SK-N-SH (cell line): Measurements from ENCODE around the gene RNF148. TPM values are rescaled to one million over a fixed set of nuclear protein-coding genes. Genes with fewer than 3 reads are reported as not detected.

ENCODE experiments used
- CTCF ChIA-PET: fragments of 300-600, 350-600 bp; formaldehyde crosslinking; extraction: SDS; loops from one replicate; lab custom pipeline; 2021; lab: Yijun Ruan, JAX
- POLR2A ChIA-PET: fragments of 350-600 bp; sonication (Branson Sonifier 250); formaldehyde crosslinking; extraction: SDS; loops from one replicate; lab custom pipeline; 2020; ENCODE audit warnings: antibody characterized with exemption, inconsistent platforms; lab: Yijun Ruan, JAX
- DNase-seq: peaks from one replicate; pipeline ENCODE4 v3.0.0; 2012
- H2AFZ ChIP-seq: fragments of 200-600 bp; sonication (generic); 2 replicates; pipeline ENCODE4 v1.8.1; 2016; ENCODE audit warnings: antibody characterized with exemption, mild to moderate bottlenecking, low read depth
- H3F3A ChIP-seq: fragments of 200-600 bp; sonication (generic); replicated peaks from 2 replicates; pipeline ENCODE3; 2016; ENCODE audit warnings: antibody characterized with exemption, mild to moderate bottlenecking; ENCODE audit not compliant: insufficient read depth
- H3K27ac ChIP-seq, 2 experiments: fragments of 200-500 bp in 1 of 2; fragments of 200-600 bp in 1 of 2; sonication (Bioruptor generic) in 1 of 2; sonication (generic), shearing (Covaris generic) in 1 of 2; 2 replicates each; pipeline versions ENCODE4 v1.5.1 to v1.6.1; 2014 to 2016; ENCODE audit warnings: low read depth in 2 of 2, inconsistent platforms in 1 of 2, low read length in 1 of 2, mild to moderate bottlenecking in 1 of 2, mixed read lengths in 1 of 2
- H3K27me3 ChIP-seq: fragments of 200-600 bp; sonication (generic), shearing (Covaris generic); 2 replicates; pipeline ENCODE4 v1.6.1; 2016; ENCODE audit warnings: mixed run types; ENCODE audit not compliant: insufficient read depth
- H3K36me3 ChIP-seq, 2 experiments: fragments of 200-500 bp in 1 of 2; fragments of 200-600 bp in 1 of 2; sonication (Bioruptor generic) in 1 of 2; sonication (generic) in 1 of 2; replicated peaks in 1 of 2; 2 replicates each; pipeline versions ENCODE3 to v1.5.1; 2014 to 2016; ENCODE audit warnings: low read length in 1 of 2, mild to moderate bottlenecking in 1 of 2; ENCODE audit not compliant: insufficient read depth in 2 of 2, control insufficient read depth in 1 of 2
- H3K4me1 ChIP-seq, 2 experiments: fragments of 200-500 bp in 1 of 2; fragments of 200-600 bp in 1 of 2; sonication (Bioruptor generic) in 1 of 2; sonication (generic), shearing (Covaris generic) in 1 of 2; 2 replicates each; pipeline versions ENCODE4 v1.5.1 to v1.6.1; 2014 to 2016; ENCODE audit warnings: low read depth in 1 of 2, low read length in 1 of 2, mixed run types in 1 of 2; ENCODE audit not compliant: insufficient read depth in 2 of 2, control insufficient read depth in 1 of 2
- H3K4me2 ChIP-seq: fragments of 200-600 bp; sonication (generic), shearing (Covaris generic); 2 replicates; pipeline ENCODE4 v1.6.1; 2017; ENCODE audit warnings: mixed run types
- H3K4me3 ChIP-seq, 2 experiments: fragments of 200-500 bp in 1 of 2; fragments of 200-600 bp in 1 of 2; sonication (Bioruptor generic) in 1 of 2; sonication (generic), shearing (Covaris generic) in 1 of 2; 2 replicates each; pipeline versions ENCODE4 v1.5.1 to v1.8.1; 2014 to 2016; ENCODE audit warnings: low read depth in 2 of 2, inconsistent platforms in 1 of 2, low read length in 1 of 2, mild to moderate bottlenecking in 1 of 2, mixed read lengths in 1 of 2, moderate library complexity in 1 of 2
- H3K79me2 ChIP-seq: fragments of 200-600 bp; sonication (generic); 2 replicates; pipeline ENCODE4 v1.8.1; 2017; ENCODE audit warnings: mild to moderate bottlenecking; ENCODE audit not compliant: insufficient read depth
- H3K9ac ChIP-seq: fragments of 200-600 bp; sonication (generic); 2 replicates; pipeline ENCODE4 v1.6.1; 2017; ENCODE audit warnings: mixed run types
- H3K9me2 ChIP-seq: fragments of 200-600 bp; sonication (generic); 2 replicates; pipeline ENCODE4 v1.6.1; 2017; ENCODE audit warnings: mixed run types
- H3K9me3 ChIP-seq: fragments of 200-600 bp; sonication (generic); 2 replicates; pipeline ENCODE4 v1.6.1; 2017; ENCODE audit warnings: mixed run types, mild to moderate bottlenecking, moderate library complexity
- H4K20me1 ChIP-seq: fragments of 200-600 bp; sonication (generic); 2 replicates; pipeline ENCODE4 v1.6.1; 2017; ENCODE audit warnings: mild to moderate bottlenecking, mixed run types; ENCODE audit not compliant: insufficient read depth
- CHD2 ChIP-seq: fragments of 150-350 bp; IDR thresholded peaks from 2 replicates; pipeline ENCODE4 v1.6.1; 2018; ENCODE audit warnings: low read length; ENCODE audit not compliant: partially characterized antibody
- FOXJ3 ChIP-seq: sonication (generic); formaldehyde crosslinking; IDR thresholded peaks from 2 replicates; pipeline ENCODE4 v1.5.1; 2020; ENCODE audit warnings: mild to moderate bottlenecking, missing genetic modification reagents
- GATA2 ChIP-seq: sonication (generic); formaldehyde crosslinking; IDR thresholded peaks from 2 replicates; pipeline ENCODE4 v1.5.0; 2020; ENCODE audit warnings: mild to moderate bottlenecking, missing genetic modification reagents
- JUND ChIP-seq: IDR thresholded peaks from 2 replicates; pipeline ENCODE4 v1.4.0; 2012
- MEF2A ChIP-seq: IDR thresholded peaks from 2 replicates; pipeline ENCODE4 v1.4.0; 2012; ENCODE audit warnings: low read depth, borderline replicate concordance
- MXI1 ChIP-seq: IDR thresholded peaks from 2 replicates; pipeline ENCODE4 v1.6.1; 2012; ENCODE audit warnings: mild to moderate bottlenecking, low read depth, low read length, improper control_type of control experiment
- NFIC ChIP-seq: IDR thresholded peaks from 2 replicates; pipeline ENCODE4 v1.4.0; 2012; ENCODE audit warnings: borderline replicate concordance
- NRF1 ChIP-seq: IDR thresholded peaks from 2 replicates; pipeline ENCODE4 v1.6.1; 2012; ENCODE audit warnings: low read depth, mild to moderate bottlenecking, low read length
- RAD21 ChIP-seq: IDR thresholded peaks from 2 replicates; pipeline ENCODE4 v1.6.1; 2012; ENCODE audit warnings: mild to moderate bottlenecking, low read length
- RCOR1 ChIP-seq: fragments of 150-350 bp; IDR thresholded peaks from 2 replicates; pipeline ENCODE4 v1.6.1; 2017; ENCODE audit warnings: antibody characterized with exemption, low read length
- RFX5 ChIP-seq: IDR thresholded peaks from 2 replicates; pipeline ENCODE4 v1.6.1; 2012; ENCODE audit warnings: mild to moderate bottlenecking, improper control_type of control experiment, low read length
- RXRA ChIP-seq: IDR thresholded peaks from 2 replicates; pipeline ENCODE4 v1.4.0; 2012; ENCODE audit warnings: low read depth, mild to moderate bottlenecking, borderline replicate concordance
- SIN3A ChIP-seq: IDR thresholded peaks from 2 replicates; pipeline ENCODE4 v1.6.1; 2012; ENCODE audit warnings: low read depth, mild to moderate bottlenecking, low read length, moderate library complexity, borderline replicate concordance
- SMC3 ChIP-seq: IDR thresholded peaks from 2 replicates; pipeline ENCODE4 v1.6.1; 2012; ENCODE audit warnings: low read depth, low read length, improper control_type of control experiment
- TAF1 ChIP-seq: IDR thresholded peaks from 2 replicates; pipeline ENCODE4 v1.6.1; 2012; ENCODE audit warnings: low read depth, mild to moderate bottlenecking, low read length, moderate library complexity, borderline replicate concordance
- TCF12 ChIP-seq: IDR thresholded peaks from 2 replicates; pipeline ENCODE4 v1.4.0; 2012
- TEAD4 ChIP-seq: IDR thresholded peaks from 2 replicates; pipeline ENCODE4 v1.4.0; 2012; ENCODE audit warnings: mild to moderate bottlenecking, borderline replicate concordance; ENCODE audit not compliant: insufficient read depth
- YY1 ChIP-seq: IDR thresholded peaks from 2 replicates; pipeline ENCODE4 v1.4.0; 2012; ENCODE audit warnings: low read depth, mild to moderate bottlenecking
- WGBS: methylation state at CpG from one replicate; pipeline ENCODE4 v1.1.6; 2017; ENCODE audit warnings: low lambda C conversion rate; 5-methylcytosine and 5-hydroxymethylcytosine counted together
- polyA plus RNA-seq, 3 experiments: library from polyadenylated mRNA; depleted of rRNA; stranded (reverse); fragments of >200 nt; gene quantifications; 2 replicates each; pipeline ENCODE4 v1.2.3, GENCODE V29; 2012
- TF ChIP-seq, protein P1 (sequence below): fragments of 200-600 bp; sonication (generic); IDR thresholded peaks from 2 replicates; pipeline ENCODE4 v1.6.1; 2017; ENCODE audit warnings: antibody characterized with exemption, mild to moderate bottlenecking, moderate library complexity
- TF ChIP-seq, protein P2 (sequence below): IDR thresholded peaks from 2 replicates; pipeline ENCODE4; 2012
- TF ChIP-seq, protein P3 (sequence below): IDR thresholded peaks from 2 replicates; pipeline ENCODE4 v1.4.0; 2012; ENCODE audit warnings: low read depth, borderline replicate concordance
- TF ChIP-seq, protein P4 (sequence below): IDR thresholded peaks from 2 replicates; pipeline ENCODE4 v1.4.0; 2012; ENCODE audit warnings: low read depth

Gene RNF148
- polyA plus RNA-seq, 1 of the 3 experiments (the other 2 are of a cell fraction): not detected

DNA sequence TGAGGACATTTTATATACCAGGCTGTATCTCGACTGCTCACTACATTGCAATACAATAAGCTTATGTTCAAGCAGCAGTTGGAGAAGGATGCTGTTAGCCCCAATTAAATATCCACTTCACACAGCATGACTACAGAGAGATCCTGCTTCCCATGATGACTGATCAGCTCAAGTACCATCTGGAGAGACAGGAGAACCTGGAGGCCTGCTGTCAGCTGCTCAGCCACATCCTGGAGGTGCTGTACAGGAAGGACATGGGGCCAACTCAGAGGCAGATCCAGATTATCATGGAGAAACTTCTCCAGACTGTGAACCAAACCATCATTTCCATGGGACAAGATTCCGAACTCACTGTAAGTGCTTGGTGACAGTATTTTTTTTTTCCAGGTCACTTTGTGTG is 26.3 kb downstream of the RNF148 start:
- no peak overlapping the region for H3K4me2 ChIP-seq
- H3K4me3 ChIP-seq: no peak overlapping the region
- TF ChIP-seq, protein P1, sequence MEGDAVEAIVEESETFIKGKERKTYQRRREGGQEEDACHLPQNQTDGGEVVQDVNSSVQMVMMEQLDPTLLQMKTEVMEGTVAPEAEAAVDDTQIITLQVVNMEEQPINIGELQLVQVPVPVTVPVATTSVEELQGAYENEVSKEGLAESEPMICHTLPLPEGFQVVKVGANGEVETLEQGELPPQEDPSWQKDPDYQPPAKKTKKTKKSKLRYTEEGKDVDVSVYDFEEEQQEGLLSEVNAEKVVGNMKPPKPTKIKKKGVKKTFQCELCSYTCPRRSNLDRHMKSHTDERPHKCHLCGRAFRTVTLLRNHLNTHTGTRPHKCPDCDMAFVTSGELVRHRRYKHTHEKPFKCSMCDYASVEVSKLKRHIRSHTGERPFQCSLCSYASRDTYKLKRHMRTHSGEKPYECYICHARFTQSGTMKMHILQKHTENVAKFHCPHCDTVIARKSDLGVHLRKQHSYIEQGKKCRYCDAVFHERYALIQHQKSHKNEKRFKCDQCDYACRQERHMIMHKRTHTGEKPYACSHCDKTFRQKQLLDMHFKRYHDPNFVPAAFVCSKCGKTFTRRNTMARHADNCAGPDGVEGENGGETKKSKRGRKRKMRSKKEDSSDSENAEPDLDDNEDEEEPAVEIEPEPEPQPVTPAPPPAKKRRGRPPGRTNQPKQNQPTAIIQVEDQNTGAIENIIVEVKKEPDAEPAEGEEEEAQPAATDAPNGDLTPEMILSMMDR: no peak
- no peak for TF ChIP-seq TCF12
- no peak for TF ChIP-seq YY1
- TF ChIP-seq NRF1: no peak
- TF ChIP-seq FOXJ3 (CRISPR knock-in tag): no peak
- TF ChIP-seq NFIC: no peak
- TF ChIP-seq RXRA: no peak
- TF ChIP-seq SIN3A: no peak
- no peak for TF ChIP-seq GATA2
- no peak for TF ChIP-seq TAF1
- TF ChIP-seq, protein P2, sequence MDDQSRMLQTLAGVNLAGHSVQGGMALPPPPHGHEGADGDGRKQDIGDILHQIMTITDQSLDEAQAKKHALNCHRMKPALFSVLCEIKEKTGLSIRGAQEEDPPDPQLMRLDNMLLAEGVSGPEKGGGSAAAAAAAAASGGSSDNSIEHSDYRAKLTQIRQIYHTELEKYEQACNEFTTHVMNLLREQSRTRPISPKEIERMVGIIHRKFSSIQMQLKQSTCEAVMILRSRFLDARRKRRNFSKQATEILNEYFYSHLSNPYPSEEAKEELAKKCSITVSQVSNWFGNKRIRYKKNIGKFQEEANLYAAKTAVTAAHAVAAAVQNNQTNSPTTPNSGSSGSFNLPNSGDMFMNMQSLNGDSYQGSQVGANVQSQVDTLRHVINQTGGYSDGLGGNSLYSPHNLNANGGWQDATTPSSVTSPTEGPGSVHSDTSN: no peak
- TF ChIP-seq JUND: no peak
- no peak for TF ChIP-seq RFX5
- no peak for TF ChIP-seq CHD2
- no peaks in the 10 kb centered on the region for H3K9me2 ChIP-seq
- no peak overlapping the region for H3K27ac ChIP-seq
- H2AFZ ChIP-seq: no peak overlapping the region
- H3K27me3 ChIP-seq: peaks cover 12% of the 10 kb centered on the region; the same call in 1 of the 2 replicates
- no peaks in the 10 kb centered on the region for H3K36me3 ChIP-seq
- H3K4me1 ChIP-seq: no peaks in the 10 kb centered on the region
- WGBS: 0% methylated on average over 2 of the region's 2 CpGs
- H3K9ac ChIP-seq: no peak overlapping the region
- DNase-seq: no peak
- no peaks in the 10 kb centered on the region for H4K20me1 ChIP-seq
- CTCF ChIA-PET: no interaction called here
- no peaks in the 10 kb centered on the region for H3F3A ChIP-seq
- H3K9me3 ChIP-seq: no peaks in the 10 kb centered on the region
- POLR2A ChIA-PET: no interaction called here
- no peaks in the 10 kb centered on the region for H3K79me2 ChIP-seq

DNA sequence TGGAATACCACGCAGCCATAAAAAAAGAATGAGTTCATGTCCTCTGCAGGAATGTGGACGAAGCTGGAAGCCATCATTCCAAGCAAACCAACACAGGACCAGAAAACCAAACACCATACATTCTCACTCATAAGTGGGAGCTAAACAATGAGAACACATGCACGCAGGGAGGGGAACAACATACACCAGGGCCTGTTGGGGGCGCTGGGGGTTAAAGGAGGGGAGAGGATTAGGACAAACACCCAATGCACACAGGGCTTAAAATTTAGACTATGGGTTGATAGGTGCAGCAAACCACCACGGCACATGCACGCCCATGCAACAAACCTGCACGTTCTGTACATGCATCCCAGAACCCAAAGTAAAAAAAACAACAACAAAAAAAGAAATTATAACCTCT is 27.1 kb downstream of the RNF148 start:
- CTCF ChIA-PET: no interaction called here

More for the DNA sequence above, 27.1 kb downstream of the RNF148 start:
- Histone ChIP-seq H3K4me2 (no peak overlapping the region), H3K9me3 (no peaks in the 10 kb centered on the region), H2AFZ (no peak overlapping the region), H3K4me1 (no peaks in the 10 kb centered on the region), H3F3A (no peaks in the 10 kb centered on the region), H3K27me3 (peaks cover 12% of the 10 kb centered on the region; the same call in 1 of the 2 replicates), H3K9ac (no peak overlapping the region), H3K9me2 (no peaks in the 10 kb centered on the region), H3K27ac (no peak overlapping the region), H3K36me3 (no peaks in the 10 kb centered on the region), H3K4me3 (no peak overlapping the region), H3K79me2 (no peaks in the 10 kb centered on the region), H4K20me1 (no peaks in the 10 kb centered on the region)
- WGBS: 4% methylated on average over 7 of the region's 7 CpGs
- POLR2A ChIA-PET: no interaction called here
- DNase-seq: no peak
- TF ChIP-seq, protein P3, sequence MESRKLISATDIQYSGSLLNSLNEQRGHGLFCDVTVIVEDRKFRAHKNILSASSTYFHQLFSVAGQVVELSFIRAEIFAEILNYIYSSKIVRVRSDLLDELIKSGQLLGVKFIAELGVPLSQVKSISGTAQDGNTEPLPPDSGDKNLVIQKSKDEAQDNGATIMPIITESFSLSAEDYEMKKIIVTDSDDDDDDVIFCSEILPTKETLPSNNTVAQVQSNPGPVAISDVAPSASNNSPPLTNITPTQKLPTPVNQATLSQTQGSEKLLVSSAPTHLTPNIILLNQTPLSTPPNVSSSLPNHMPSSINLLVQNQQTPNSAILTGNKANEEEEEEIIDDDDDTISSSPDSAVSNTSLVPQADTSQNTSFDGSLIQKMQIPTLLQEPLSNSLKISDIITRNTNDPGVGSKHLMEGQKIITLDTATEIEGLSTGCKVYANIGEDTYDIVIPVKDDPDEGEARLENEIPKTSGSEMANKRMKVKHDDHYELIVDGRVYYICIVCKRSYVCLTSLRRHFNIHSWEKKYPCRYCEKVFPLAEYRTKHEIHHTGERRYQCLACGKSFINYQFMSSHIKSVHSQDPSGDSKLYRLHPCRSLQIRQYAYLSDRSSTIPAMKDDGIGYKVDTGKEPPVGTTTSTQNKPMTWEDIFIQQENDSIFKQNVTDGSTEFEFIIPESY: no peak
- TF ChIP-seq RAD21: no peak
- no peak for TF ChIP-seq MXI1
- TF ChIP-seq NFIC: no peak
- TF ChIP-seq RCOR1: no peak
- no peak for TF ChIP-seq TEAD4
- no peak for TF ChIP-seq NRF1
- TF ChIP-seq SMC3: no peak
- no peak for TF ChIP-seq MEF2A
- TF ChIP-seq GATA2: no peak
- no peak for TF ChIP-seq SIN3A
- TF ChIP-seq, protein P4, sequence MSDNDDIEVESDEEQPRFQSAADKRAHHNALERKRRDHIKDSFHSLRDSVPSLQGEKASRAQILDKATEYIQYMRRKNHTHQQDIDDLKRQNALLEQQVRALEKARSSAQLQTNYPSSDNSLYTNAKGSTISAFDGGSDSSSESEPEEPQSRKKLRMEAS: no peak
- no peak for TF ChIP-seq TCF12
- TF ChIP-seq RFX5: no peak
- TF ChIP-seq, all 33 proteins: peak for 0
